SU-DHL-6 (cell line): ENCODE measurements around the gene TTLL9.

Experiments
- EZH2phosphoT487 ChIP-seq: fragments of 200-600 bp; sonication (generic), shearing (Covaris generic); conservative IDR thresholded peaks from 2 replicates; pipeline ENCODE4 v1.6.1; 2018; ENCODE audit warnings: mild to moderate bottlenecking, antibody characterized with exemption, low read length, moderate library complexity, mixed read lengths
- TF ChIP-seq, protein P1 (sequence below): fragments of 200-600 bp; sonication (generic); IDR thresholded peaks from one replicate; pipeline ENCODE4 v1.5.1; 2017; ENCODE audit warnings: antibody characterized with exemption, mild to moderate bottlenecking, low read length, moderate library complexity; ENCODE audit not compliant: insufficient read depth, poor library complexity, severe bottlenecking

DNA sequence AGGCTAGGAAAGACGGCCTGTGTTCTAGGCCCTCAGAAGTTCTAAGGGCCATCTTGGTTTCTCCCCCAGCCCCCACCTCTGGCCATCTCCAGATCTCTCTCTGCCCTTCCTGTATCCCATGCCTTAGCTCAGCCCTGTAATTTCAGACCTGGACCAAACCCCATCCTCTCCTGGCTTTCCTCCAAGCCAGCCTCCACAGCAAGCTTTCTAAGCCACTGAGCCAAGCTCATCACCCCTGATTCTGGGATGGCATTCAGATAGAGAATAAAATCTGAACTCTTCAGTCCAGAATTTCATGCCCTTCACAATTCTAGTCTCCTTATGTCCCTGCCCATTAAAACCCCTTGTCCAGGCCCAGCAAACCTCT lies 120.9 kb downstream of the TTLL9 start:
- TF ChIP-seq, protein P1, sequence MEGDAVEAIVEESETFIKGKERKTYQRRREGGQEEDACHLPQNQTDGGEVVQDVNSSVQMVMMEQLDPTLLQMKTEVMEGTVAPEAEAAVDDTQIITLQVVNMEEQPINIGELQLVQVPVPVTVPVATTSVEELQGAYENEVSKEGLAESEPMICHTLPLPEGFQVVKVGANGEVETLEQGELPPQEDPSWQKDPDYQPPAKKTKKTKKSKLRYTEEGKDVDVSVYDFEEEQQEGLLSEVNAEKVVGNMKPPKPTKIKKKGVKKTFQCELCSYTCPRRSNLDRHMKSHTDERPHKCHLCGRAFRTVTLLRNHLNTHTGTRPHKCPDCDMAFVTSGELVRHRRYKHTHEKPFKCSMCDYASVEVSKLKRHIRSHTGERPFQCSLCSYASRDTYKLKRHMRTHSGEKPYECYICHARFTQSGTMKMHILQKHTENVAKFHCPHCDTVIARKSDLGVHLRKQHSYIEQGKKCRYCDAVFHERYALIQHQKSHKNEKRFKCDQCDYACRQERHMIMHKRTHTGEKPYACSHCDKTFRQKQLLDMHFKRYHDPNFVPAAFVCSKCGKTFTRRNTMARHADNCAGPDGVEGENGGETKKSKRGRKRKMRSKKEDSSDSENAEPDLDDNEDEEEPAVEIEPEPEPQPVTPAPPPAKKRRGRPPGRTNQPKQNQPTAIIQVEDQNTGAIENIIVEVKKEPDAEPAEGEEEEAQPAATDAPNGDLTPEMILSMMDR, result no peak
- TF ChIP-seq EZH2phosphoT487, result no peak
